Measurements from ENCODE around the gene AXL.

DNA sequence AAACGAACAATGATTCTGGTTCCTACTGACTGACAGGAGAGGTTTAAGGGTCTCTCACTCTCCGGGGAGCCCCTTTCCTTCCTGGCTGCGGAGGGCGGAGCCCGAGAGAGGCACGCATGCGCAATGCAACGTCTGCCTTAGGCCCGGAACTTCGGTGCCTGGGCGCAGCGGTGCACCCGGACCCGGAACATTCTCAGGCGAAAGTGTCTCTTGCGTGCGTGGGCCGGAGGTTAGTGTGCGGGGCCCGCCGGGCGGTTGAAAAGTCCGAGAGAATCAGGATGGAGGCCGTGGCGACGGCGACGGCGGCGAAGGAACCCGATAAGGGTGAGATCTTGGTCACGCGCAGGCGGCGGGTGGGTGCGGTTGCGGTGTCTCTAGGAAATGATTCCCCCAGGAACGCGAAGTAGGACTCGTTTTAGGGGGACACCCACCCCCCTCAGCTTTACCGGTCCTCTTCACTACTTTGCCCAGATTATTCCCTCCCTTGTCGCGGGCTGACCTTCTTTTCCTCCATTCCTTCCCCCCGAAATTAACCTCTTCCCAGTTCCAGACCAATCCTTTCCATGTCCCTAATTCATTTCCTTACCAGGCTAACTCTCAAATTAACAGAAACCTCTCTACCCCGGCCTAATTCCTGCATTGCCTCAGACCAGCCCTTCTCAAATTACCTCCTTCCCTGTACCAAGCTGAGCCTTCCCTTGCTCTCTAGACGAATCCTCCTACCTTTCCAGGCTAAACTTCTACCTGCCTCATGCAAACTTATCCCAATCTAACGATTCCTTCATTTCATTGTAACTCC, 91.2 kb downstream of the AXL start, which contains the start of gene CCDC97:
- TF ChIP-seq ZNF274 (IDR thresholded peaks at IDR 0.05; ENCODE audit: borderline replicate concordance, extremely low read depth, low read length) (no peak), TBP (IDR thresholded peaks at IDR 0.05; ENCODE audit: low read depth, low read length) (peak; percentile 82), CHD1 (IDR thresholded peaks at IDR 0.05; ENCODE audit: low read depth, low read length) (no peak), TAF1 (IDR thresholded peaks at IDR 0.05; ENCODE audit: low read depth, low read length) (peak; percentile 83)
- TF ChIP-seq, protein P1, sequence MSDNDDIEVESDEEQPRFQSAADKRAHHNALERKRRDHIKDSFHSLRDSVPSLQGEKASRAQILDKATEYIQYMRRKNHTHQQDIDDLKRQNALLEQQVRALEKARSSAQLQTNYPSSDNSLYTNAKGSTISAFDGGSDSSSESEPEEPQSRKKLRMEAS (IDR thresholded peaks at IDR 0.05), result no peak; the same call in none of the 2 replicates
- TF ChIP-seq, protein P2, sequence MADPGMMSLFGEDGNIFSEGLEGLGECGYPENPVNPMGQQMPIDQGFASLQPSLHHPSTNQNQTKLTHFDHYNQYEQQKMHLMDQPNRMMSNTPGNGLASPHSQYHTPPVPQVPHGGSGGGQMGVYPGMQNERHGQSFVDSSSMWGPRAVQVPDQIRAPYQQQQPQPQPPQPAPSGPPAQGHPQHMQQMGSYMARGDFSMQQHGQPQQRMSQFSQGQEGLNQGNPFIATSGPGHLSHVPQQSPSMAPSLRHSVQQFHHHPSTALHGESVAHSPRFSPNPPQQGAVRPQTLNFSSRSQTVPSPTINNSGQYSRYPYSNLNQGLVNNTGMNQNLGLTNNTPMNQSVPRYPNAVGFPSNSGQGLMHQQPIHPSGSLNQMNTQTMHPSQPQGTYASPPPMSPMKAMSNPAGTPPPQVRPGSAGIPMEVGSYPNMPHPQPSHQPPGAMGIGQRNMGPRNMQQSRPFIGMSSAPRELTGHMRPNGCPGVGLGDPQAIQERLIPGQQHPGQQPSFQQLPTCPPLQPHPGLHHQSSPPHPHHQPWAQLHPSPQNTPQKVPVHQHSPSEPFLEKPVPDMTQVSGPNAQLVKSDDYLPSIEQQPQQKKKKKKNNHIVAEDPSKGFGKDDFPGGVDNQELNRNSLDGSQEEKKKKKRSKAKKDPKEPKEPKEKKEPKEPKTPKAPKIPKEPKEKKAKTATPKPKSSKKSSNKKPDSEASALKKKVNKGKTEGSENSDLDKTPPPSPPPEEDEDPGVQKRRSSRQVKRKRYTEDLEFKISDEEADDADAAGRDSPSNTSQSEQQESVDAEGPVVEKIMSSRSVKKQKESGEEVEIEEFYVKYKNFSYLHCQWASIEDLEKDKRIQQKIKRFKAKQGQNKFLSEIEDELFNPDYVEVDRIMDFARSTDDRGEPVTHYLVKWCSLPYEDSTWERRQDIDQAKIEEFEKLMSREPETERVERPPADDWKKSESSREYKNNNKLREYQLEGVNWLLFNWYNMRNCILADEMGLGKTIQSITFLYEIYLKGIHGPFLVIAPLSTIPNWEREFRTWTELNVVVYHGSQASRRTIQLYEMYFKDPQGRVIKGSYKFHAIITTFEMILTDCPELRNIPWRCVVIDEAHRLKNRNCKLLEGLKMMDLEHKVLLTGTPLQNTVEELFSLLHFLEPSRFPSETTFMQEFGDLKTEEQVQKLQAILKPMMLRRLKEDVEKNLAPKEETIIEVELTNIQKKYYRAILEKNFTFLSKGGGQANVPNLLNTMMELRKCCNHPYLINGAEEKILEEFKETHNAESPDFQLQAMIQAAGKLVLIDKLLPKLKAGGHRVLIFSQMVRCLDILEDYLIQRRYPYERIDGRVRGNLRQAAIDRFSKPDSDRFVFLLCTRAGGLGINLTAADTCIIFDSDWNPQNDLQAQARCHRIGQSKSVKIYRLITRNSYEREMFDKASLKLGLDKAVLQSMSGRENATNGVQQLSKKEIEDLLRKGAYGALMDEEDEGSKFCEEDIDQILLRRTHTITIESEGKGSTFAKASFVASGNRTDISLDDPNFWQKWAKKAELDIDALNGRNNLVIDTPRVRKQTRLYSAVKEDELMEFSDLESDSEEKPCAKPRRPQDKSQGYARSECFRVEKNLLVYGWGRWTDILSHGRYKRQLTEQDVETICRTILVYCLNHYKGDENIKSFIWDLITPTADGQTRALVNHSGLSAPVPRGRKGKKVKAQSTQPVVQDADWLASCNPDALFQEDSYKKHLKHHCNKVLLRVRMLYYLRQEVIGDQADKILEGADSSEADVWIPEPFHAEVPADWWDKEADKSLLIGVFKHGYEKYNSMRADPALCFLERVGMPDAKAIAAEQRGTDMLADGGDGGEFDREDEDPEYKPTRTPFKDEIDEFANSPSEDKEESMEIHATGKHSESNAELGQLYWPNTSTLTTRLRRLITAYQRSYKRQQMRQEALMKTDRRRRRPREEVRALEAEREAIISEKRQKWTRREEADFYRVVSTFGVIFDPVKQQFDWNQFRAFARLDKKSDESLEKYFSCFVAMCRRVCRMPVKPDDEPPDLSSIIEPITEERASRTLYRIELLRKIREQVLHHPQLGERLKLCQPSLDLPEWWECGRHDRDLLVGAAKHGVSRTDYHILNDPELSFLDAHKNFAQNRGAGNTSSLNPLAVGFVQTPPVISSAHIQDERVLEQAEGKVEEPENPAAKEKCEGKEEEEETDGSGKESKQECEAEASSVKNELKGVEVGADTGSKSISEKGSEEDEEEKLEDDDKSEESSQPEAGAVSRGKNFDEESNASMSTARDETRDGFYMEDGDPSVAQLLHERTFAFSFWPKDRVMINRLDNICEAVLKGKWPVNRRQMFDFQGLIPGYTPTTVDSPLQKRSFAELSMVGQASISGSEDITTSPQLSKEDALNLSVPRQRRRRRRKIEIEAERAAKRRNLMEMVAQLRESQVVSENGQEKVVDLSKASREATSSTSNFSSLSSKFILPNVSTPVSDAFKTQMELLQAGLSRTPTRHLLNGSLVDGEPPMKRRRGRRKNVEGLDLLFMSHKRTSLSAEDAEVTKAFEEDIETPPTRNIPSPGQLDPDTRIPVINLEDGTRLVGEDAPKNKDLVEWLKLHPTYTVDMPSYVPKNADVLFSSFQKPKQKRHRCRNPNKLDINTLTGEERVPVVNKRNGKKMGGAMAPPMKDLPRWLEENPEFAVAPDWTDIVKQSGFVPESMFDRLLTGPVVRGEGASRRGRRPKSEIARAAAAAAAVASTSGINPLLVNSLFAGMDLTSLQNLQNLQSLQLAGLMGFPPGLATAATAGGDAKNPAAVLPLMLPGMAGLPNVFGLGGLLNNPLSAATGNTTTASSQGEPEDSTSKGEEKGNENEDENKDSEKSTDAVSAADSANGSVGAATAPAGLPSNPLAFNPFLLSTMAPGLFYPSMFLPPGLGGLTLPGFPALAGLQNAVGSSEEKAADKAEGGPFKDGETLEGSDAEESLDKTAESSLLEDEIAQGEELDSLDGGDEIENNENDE (IDR thresholded peaks at IDR 0.05; ENCODE audit: insufficient replicate concordance, low read length), result no peak
- TF ChIP-seq, protein P3, sequence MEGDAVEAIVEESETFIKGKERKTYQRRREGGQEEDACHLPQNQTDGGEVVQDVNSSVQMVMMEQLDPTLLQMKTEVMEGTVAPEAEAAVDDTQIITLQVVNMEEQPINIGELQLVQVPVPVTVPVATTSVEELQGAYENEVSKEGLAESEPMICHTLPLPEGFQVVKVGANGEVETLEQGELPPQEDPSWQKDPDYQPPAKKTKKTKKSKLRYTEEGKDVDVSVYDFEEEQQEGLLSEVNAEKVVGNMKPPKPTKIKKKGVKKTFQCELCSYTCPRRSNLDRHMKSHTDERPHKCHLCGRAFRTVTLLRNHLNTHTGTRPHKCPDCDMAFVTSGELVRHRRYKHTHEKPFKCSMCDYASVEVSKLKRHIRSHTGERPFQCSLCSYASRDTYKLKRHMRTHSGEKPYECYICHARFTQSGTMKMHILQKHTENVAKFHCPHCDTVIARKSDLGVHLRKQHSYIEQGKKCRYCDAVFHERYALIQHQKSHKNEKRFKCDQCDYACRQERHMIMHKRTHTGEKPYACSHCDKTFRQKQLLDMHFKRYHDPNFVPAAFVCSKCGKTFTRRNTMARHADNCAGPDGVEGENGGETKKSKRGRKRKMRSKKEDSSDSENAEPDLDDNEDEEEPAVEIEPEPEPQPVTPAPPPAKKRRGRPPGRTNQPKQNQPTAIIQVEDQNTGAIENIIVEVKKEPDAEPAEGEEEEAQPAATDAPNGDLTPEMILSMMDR (IDR thresholded peaks at IDR 0.05; ENCODE audit: control extremely low read depth in 1 of 3, insufficient read depth in 1 of 3, low read depth in 1 of 3, low read length in 3 of 3), result no peak

All from H1 (cell line).